ENCODE results near the gene C17orf114.
"Not testable (repeated sequence)": the region's sequence is repeated elsewhere in the genome, so short reads cannot be mapped to it uniquely, and the experiment has no call there.

The C17orf114 gene

GRCh38 chr17:4802228-4802627 lies at the start of gene C17orf114:
Gene C17orf114, minus strand, starts transcription at chr17:4802328.
- no peak for DNase-seq

- DNase-seq, result no peak
Measured at GRCh38 chr17:4851084-4851483, 49.0 kb upstream of the C17orf114 start.

GRCh38 chr17:4850246-4850645 lies 48.1 kb upstream of the C17orf114 start:
- DNase-seq, result no peak

- no peak for DNase-seq
Measured at GRCh38 chr17:4849011-4849536, 46.9 kb upstream of the C17orf114 start.

GRCh38 chr17:4846635-4847390 lies 44.7 kb upstream of the C17orf114 start:
- no peak for DNase-seq

GRCh38 chr17:4845118-4845517 lies 43.0 kb upstream of the C17orf114 start:
- no peak for DNase-seq

GRCh38 chr17:4843321-4844000 lies 41.3 kb upstream of the C17orf114 start:
- DNase-seq, result no peak

GRCh38 chr17:4842376-4842775 lies 40.2 kb upstream of the C17orf114 start:
- DNase-seq, result no peak

GRCh38 chr17:4840893-4841242 lies 38.7 kb upstream of the C17orf114 start:
- DNase-seq, result peak in 1 of 5 donors; percentile 7

GRCh38 chr17:4839965-4840892 lies 38.1 kb upstream of the C17orf114 start:
- no peak for DNase-seq

- DNase-seq, result no peak
Measured at GRCh38 chr17:4839221-4839620, 37.1 kb upstream of the C17orf114 start.

GRCh38 chr17:4838309-4838785 lies 36.2 kb upstream of the C17orf114 start:
- no peak for DNase-seq

- no peak for DNase-seq
Measured at GRCh38 chr17:4837471-4838308, 35.6 kb upstream of the C17orf114 start.

- DNase-seq, result no peak
Measured at GRCh38 chr17:4836221-4836620, 34.1 kb upstream of the C17orf114 start.

- no peak for DNase-seq
Measured at GRCh38 chr17:4834681-4835020, 32.5 kb upstream of the C17orf114 start.

- DNase-seq, result no peak
Measured at GRCh38 chr17:4833941-4834680, 32.0 kb upstream of the C17orf114 start.

GRCh38 chr17:4833178-4833940 lies 31.2 kb upstream of the C17orf114 start, which contains the start of gene MINK1:
Gene MINK1, plus strand, starts transcription at chr17:4833340. Its CDS starts 244 bp downstream, at chr17:4833584.
- DNase-seq, result peak; percentile 77 to 96 (median 87)

- not testable (repeated sequence) for DNase-seq
Measured at GRCh38 chr17:4832829-4833177, 30.7 kb upstream of the C17orf114 start.

- no peak for DNase-seq
Measured at GRCh38 chr17:4827399-4827798, 25.3 kb upstream of the C17orf114 start.

- no peak for DNase-seq
Measured at GRCh38 chr17:4823373-4824089, 21.4 kb upstream of the C17orf114 start.

Data from T-helper 1 cell (primary cell).